ENCODE results near the gene NPPC.

- no peak for TF ChIP-seq TARDBP (IDR thresholded peaks at IDR 0.05; ENCODE audit: borderline replicate concordance)
- no peak for TF ChIP-seq ZNF622 (IDR thresholded peaks at IDR 0.05)
These were observed 2.0 kb downstream of the NPPC start for GRCh38 chr2:231923951-231924888.
